Iris pigment epithelial cell (primary cell): ENCODE data around the gene NR4A1.
A peak's percentile ranks its signal among the peaks of the same experiment; 100 is the strongest.

ENCODE experiments used
- DNase-seq: peaks from one replicate; pipeline ENCODE4 v3.0.0-alpha.2; 2011; ENCODE audit warnings: low read depth

NR4A1 gene

DNA sequence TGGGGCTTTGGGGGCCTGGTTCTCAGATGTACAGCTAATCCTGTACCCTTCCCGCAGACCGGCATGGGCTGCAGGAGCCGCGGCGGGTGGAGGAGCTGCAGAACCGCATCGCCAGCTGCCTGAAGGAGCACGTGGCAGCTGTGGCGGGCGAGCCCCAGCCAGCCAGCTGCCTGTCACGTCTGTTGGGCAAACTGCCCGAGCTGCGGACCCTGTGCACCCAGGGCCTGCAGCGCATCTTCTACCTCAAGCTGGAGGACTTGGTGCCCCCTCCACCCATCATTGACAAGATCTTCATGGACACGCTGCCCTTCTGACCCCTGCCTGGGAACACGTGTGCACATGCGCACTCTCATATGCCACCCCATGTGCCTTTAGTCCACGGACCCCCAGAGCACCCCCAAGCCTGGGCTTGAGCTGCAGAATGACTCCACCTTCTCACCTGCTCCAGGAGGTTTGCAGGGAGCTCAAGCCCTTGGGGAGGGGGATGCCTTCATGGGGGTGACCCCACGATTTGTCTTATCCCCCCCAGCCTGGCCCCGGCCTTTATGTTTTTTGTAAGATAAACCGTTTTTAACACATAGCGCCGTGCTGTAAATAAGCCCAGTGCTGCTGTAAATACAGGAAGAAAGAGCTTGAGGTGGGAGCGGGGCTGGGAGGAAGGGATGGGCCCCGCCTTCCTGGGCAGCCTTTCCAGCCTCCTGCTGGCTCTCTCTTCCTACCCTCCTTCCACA, 7.6 kb downstream of the NR4A1 start:
- DNase-seq: no peak

GRCh38 chr12:52059582-52060497, 8.6 kb downstream of the NR4A1 start:
- no peak for DNase-seq

- DNase-seq: no peak
Measured at GRCh38 chr12:52060498-52061177, 9.4 kb downstream of the NR4A1 start.

DNA sequence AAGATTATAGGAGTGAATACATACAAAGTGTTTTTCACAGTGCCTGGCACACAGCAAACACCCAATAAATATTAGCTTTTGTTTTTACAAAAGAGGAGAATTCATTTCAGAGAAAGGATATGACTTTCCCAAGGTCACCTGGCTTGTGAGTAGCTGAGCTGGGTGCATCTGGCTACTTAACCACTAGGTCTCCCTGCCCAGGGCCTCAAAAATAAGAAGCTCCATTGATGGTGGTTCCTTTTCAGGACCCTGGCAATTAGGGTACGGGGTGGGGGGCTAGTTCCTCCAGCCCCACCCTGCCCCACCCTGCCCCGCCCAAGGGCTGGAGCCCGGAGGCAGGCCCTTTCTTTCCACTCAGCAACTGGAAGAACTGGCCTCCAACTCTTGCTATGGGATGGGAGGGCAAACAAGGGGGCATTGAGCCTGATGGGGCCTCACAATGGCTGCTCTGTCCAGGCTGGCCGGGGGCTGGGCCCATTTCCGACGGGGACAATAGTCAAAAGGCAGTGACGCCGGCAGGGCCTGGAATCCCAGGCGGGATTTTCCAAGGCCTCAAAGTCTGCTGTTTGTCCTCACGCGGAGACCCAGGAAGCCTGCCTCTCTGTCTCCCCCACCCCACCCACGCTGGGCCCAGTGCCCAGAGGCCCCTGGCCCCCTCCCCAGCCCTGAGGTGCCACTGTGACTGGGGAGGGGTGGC, 10.4 kb downstream of the NR4A1 start:
- no peak for DNase-seq

GRCh38 chr12:52062167-52063081, 11.2 kb downstream of the NR4A1 start:
- no peak for DNase-seq

DNA sequence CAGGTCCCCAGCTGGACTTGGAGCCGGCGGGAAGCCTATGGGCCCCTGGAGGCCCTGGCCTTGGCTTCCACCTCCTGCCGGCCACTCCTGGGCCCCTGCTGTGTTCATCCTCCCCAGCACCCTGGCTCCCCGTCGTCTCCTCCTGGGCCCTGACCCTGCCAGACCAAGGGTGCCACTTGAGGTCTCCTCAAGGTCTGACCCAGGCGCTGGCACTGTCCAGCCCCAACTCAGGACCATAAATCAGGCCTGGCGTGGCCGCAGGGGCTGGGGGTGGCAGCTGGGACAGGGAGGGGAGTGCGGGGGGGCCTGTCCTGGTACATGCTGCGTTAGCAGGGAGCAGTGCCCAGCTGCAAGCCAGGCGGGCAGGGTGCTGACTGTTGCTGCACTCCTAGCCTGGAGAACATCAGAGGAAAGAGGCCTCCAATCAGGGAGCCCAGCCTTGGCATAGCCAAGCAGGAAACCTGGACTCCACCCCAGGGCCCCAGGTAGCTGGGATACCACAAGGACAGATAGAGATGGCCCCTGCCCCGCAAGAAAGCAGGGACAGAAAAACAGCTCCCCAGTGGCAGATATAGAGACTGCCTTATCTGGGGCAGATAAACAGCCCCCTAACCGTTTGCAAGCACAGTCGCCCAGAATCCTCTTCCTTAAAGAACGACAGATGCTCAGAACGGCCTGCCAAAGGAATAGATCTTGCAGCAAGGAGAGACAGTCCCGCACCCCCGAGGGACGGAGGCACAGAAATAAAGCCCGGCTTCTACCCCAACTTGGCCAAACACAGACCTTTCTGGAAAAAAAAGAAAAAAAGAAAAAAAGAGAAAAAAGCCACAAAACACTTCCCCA, 12.1 kb downstream of the NR4A1 start:
- no peak for DNase-seq

- peak; percentile 89 for DNase-seq
Measured at GRCh38 chr12:52063981-52064649, 12.9 kb downstream of the NR4A1 start.

DNA sequence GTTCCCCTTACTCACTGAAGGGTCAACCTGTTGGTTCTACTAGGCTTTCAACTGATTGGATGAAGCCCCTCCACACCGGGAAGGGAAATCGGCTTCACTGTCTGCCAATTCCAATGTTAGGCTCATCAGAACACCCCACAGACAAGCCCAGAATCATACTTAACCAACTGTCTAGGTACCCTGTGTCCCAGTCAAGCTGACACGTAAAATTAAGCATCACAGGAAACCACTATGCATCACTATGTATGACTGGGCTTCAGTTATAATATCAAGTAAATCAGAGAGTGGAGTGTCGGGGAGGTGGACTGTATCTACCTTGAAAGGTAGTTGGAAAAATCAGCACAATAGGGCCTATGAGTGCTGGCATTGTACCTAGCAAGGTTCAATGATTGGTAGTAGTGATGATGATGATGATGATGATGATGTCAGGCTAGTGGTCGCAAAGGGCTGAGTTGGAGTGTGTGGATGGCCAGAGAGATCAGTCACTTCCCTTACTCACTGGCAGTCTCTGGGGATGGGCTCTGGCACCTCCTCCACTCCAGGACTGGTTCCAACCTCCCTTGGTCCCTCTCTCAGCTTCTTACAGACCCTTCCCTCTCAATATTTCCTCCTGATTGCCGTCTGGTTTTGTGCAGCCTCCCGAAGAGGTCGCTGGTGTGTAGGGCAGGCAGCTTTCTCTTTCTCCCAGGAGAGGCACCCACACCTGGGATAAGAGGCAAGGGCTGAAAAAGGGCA, 15.3 kb downstream of the NR4A1 start:
- DNase-seq: no peak

GRCh38 chr12:52067081-52067374, 15.8 kb downstream of the NR4A1 start:
- no peak for DNase-seq

- peak; percentile 97 for DNase-seq
Measured at GRCh38 chr12:52069327-52070184, 18.3 kb downstream of the NR4A1 start, which contains the start of gene ATG101. TSS of gene ATG101 (plus strand) at chr12:52069978. CDS start at chr12:52073651, 3,673 bp downstream.

GRCh38 chr12:52070185-52070925, 19.1 kb downstream of the NR4A1 start:
- DNase-seq: no peak

- no peak for DNase-seq
Measured at GRCh38 chr12:52073531-52074381, 22.5 kb downstream of the NR4A1 start.

DNA sequence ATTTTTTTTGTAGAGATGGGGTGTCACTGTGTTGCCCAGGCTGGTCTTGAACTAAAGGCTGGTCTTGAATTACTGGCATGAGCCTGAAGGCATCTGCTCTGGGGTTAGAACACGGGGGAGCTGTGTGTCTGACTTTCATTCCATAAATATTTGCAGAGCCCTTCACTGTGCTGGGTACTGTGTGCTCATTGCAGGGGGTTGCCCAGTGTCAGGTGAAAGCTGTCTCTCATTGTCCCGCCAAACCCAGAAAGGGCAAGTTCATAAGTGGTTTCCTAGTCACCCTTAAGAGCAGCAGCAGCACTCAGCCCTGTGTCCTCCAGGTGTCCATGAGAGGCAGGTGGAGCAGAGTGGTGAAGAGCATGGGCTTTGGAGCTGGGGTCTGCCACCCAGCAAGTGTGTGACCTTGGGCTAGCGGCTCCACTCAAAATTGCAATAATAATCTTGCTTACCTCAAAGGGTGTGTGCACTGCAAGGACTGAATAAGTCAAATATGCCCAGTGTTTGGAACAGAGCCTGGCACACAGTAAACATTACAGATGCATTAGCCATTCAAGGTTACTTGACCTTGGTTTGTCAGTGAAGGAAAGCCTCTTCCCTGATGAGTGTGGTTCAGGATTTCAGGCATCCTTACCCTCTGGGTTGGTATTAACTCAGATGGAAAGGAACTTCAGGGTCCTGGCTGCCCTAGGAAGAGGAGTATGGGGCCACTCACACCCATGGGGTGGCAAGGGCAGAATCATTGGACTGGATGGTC, 23.9 kb downstream of the NR4A1 start:
- no peak for DNase-seq

- no peak for DNase-seq
Measured at GRCh38 chr12:52076811-52077210, 25.6 kb downstream of the NR4A1 start.

- DNase-seq: no peak
Measured at GRCh38 chr12:52078276-52078675, 27.0 kb downstream of the NR4A1 start.
